Immature natural killer cell (primary cell): ENCODE results near the gene NANS. TPM values are rescaled to one million over a fixed set of nuclear protein-coding genes. Genes with fewer than 3 reads are reported as not detected.

Experiments
- DNase-seq, 3 donors: peaks; one replicate each; pipeline ENCODE4 v3.0.0; 2022; ENCODE audit warnings: mixed read lengths in 1 of 3
- H3K27ac Mint-ChIP-seq, 6 donors: one replicate each; pipeline ENCODE4 v1.8.0; 2020; ENCODE audit warnings: mixed read lengths in 6 of 6, mild to moderate bottlenecking in 5 of 6, inconsistent platforms in 4 of 6, moderate library complexity in 3 of 6
- H3K27me3 Mint-ChIP-seq, 3 donors: one replicate each; pipeline ENCODE4 v1.8.0; 2020 to 2021; ENCODE audit warnings: low read depth in 3 of 3, mild to moderate bottlenecking in 3 of 3, mixed read lengths in 3 of 3, moderate library complexity in 3 of 3, inconsistent platforms in 1 of 3
- H3K36me3 Mint-ChIP-seq, 3 donors: one replicate each; pipeline ENCODE4 v1.8.0; 2020; ENCODE audit warnings: mixed read lengths in 3 of 3, inconsistent platforms in 2 of 3, mild to moderate bottlenecking in 2 of 3
- H3K4me1 Mint-ChIP-seq, 2 donors: one replicate each; pipeline ENCODE4 v1.8.0; 2020; ENCODE audit warnings: inconsistent platforms in 2 of 2, mild to moderate bottlenecking in 2 of 2, mixed read lengths in 2 of 2, moderate library complexity in 1 of 2
- H3K4me3 Mint-ChIP-seq, 5 donors: one replicate each; pipeline ENCODE4 v1.8.0; 2020; ENCODE audit warnings: mild to moderate bottlenecking in 5 of 5, mixed read lengths in 5 of 5, inconsistent platforms in 3 of 5, moderate library complexity in 3 of 5
- H3K9me3 Mint-ChIP-seq, 6 donors: one replicate each; pipeline ENCODE4 v1.8.0; 2020; ENCODE audit warnings: mild to moderate bottlenecking in 6 of 6, mixed read lengths in 6 of 6, inconsistent platforms in 4 of 6, moderate library complexity in 3 of 6
- polyA plus RNA-seq, 3 donors: library from polyadenylated mRNA; unstranded; fragments of 300-500 nt; fragmentation: Illumina TruSeq; gene quantifications; one replicate each; pipeline ENCODE4 v1.2.3, GENCODE V29; 2021

The NANS gene
- polyA plus RNA-seq, 3 donors from 2014 or later, result 21.5 to 41.8 (median 34.1) TPM

GRCh38 chr9:98020476-98021145 lies 35.9 kb upstream of the NANS start:
- H3K9me3 Mint-ChIP-seq, result no peaks in the 10 kb centered on the region
- H3K4me3 Mint-ChIP-seq, result no peak overlapping the region
- no peaks in the 10 kb centered on the region for H3K27me3 Mint-ChIP-seq
- H3K36me3 Mint-ChIP-seq, result peaks cover 3 to 32% (median 13%) of the 10 kb centered on the region in 3 donors
- DNase-seq, result no peak
- no peaks in the 10 kb centered on the region for H3K4me1 Mint-ChIP-seq
- H3K27ac Mint-ChIP-seq, result peak overlapping the region in 2 of 6 donors; percentile 40 to 60

GRCh38 chr9:98021306-98022040 lies 35.1 kb upstream of the NANS start:
- peak overlapping the region in 4 of 6 donors; percentile 27 to 82 (median 54) for H3K27ac Mint-ChIP-seq
- H3K27me3 Mint-ChIP-seq, result peaks cover 0 to 2% (median 0%) of the 10 kb centered on the region in 3 donors
- H3K36me3 Mint-ChIP-seq, result peaks cover 4 to 29% (median 8%) of the 10 kb centered on the region in 3 donors
- no peaks in the 10 kb centered on the region for H3K9me3 Mint-ChIP-seq
- H3K4me1 Mint-ChIP-seq, result no peaks in the 10 kb centered on the region
- H3K4me3 Mint-ChIP-seq, result no peak overlapping the region
- DNase-seq, result no peak

GRCh38 chr9:98022447-98022846 lies 34.1 kb upstream of the NANS start:
- Mint-ChIP-seq H3K9me3 (no peaks in the 10 kb centered on the region), H3K27ac (no peak overlapping the region)
- DNase-seq, result no peak

GRCh38 chr9:98024702-98025101 lies 31.8 kb upstream of the NANS start:
- Mint-ChIP-seq H3K27ac (peak overlapping the region in 1 of 6 donors; percentile 1), H3K27me3 (peaks cover 0 to 2% (median 0%) of the 10 kb centered on the region in 3 donors), H3K9me3 (no peaks in the 10 kb centered on the region), H3K4me3 (no peak overlapping the region), H3K36me3 (peaks cover 7 to 10% (median 7%) of the 10 kb centered on the region in 3 donors), H3K4me1 (no peaks in the 10 kb centered on the region)
- no peak for DNase-seq

More at GRCh38 chr9:98022447-98022846, 34.1 kb upstream of the NANS start:
- Mint-ChIP-seq H3K27me3 (peaks cover 0 to 2% (median 0%) of the 10 kb centered on the region in 3 donors), H3K4me1 (no peaks in the 10 kb centered on the region), H3K36me3 (peaks cover 4 to 23% (median 7%) of the 10 kb centered on the region in 3 donors), H3K4me3 (no peak overlapping the region)

- Mint-ChIP-seq H3K4me3 (no peak overlapping the region), H3K27me3 (peaks cover 2 to 8% (median 3%) of the 10 kb centered on the region in 3 donors), H3K36me3 (peaks cover 0 to 4% (median 3%) of the 10 kb centered on the region in 3 donors), H3K27ac (no peak overlapping the region), H3K4me1 (peaks cover 7 to 8% of the 10 kb centered on the region in 2 donors), H3K9me3 (no peaks in the 10 kb centered on the region)
- DNase-seq, result no peak
Measured at GRCh38 chr9:98031169-98031568, 25.4 kb upstream of the NANS start.

GRCh38 chr9:98031935-98032334 lies 24.6 kb upstream of the NANS start:
- no peak for DNase-seq

GRCh38 chr9:98034593-98035546 lies 21.7 kb upstream of the NANS start:
- DNase-seq, result peak; percentile 79 to 83 (median 81)
- Mint-ChIP-seq H3K27ac (peak overlapping the region in 2 of 6 donors; percentile 24 to 27), H3K36me3 (no peaks in the 10 kb centered on the region), H3K9me3 (no peaks in the 10 kb centered on the region), H3K4me1 (peaks cover 7 to 8% of the 10 kb centered on the region in 2 donors), H3K4me3 (peak overlapping the region in 2 of 5 donors; percentile 27 to 33), H3K27me3 (peaks cover 2 to 8% (median 5%) of the 10 kb centered on the region in 3 donors)

More at GRCh38 chr9:98031935-98032334, 24.6 kb upstream of the NANS start:
- peaks cover 0 to 3% (median 0%) of the 10 kb centered on the region in 3 donors for H3K36me3 Mint-ChIP-seq
- no peak overlapping the region for H3K27ac Mint-ChIP-seq
- H3K4me1 Mint-ChIP-seq, result peaks cover 7 to 8% of the 10 kb centered on the region in 2 donors
- peaks cover 2 to 8% (median 3%) of the 10 kb centered on the region in 3 donors for H3K27me3 Mint-ChIP-seq
- no peak overlapping the region for H3K4me3 Mint-ChIP-seq
- no peaks in the 10 kb centered on the region for H3K9me3 Mint-ChIP-seq

- peaks cover 7 to 8% of the 10 kb centered on the region in 2 donors for H3K4me1 Mint-ChIP-seq
- DNase-seq, result no peak
- H3K4me3 Mint-ChIP-seq, result no peak overlapping the region
- H3K27me3 Mint-ChIP-seq, result peaks cover 0 to 9% (median 8%) of the 10 kb centered on the region in 3 donors
- H3K9me3 Mint-ChIP-seq, result no peaks in the 10 kb centered on the region
- no peaks in the 10 kb centered on the region for H3K36me3 Mint-ChIP-seq
- no peak overlapping the region for H3K27ac Mint-ChIP-seq
Measured at GRCh38 chr9:98037357-98037756, 19.2 kb upstream of the NANS start.

GRCh38 chr9:98038958-98039357 lies 17.6 kb upstream of the NANS start:
- no peaks in the 10 kb centered on the region for H3K36me3 Mint-ChIP-seq
- H3K9me3 Mint-ChIP-seq, result no peaks in the 10 kb centered on the region
- H3K27me3 Mint-ChIP-seq, result peaks cover 0 to 12% (median 8%) of the 10 kb centered on the region in 3 donors
- H3K4me1 Mint-ChIP-seq, result peaks cover 7 to 8% of the 10 kb centered on the region in 2 donors
- no peak for DNase-seq
- H3K4me3 Mint-ChIP-seq, result no peak overlapping the region
- no peak overlapping the region for H3K27ac Mint-ChIP-seq

GRCh38 chr9:98039607-98040017 lies 16.9 kb upstream of the NANS start:
- Mint-ChIP-seq H3K9me3 (no peaks in the 10 kb centered on the region), H3K27me3 (peaks cover 0 to 12% (median 4%) of the 10 kb centered on the region in 3 donors), H3K4me3 (no peak overlapping the region), H3K4me1 (peaks cover 4% of the 10 kb centered on the region in 2 donors), H3K27ac (no peak overlapping the region), H3K36me3 (no peaks in the 10 kb centered on the region)
- no peak for DNase-seq

GRCh38 chr9:98040212-98040611 lies 16.3 kb upstream of the NANS start:
- Mint-ChIP-seq H3K9me3 (no peaks in the 10 kb centered on the region), H3K27ac (no peak overlapping the region), H3K4me1 (peaks cover 4 to 5% of the 10 kb centered on the region in 2 donors), H3K36me3 (peaks cover 0 to 1% (median 0%) of the 10 kb centered on the region in 3 donors), H3K4me3 (no peak overlapping the region), H3K27me3 (peaks cover 0 to 14% (median 0%) of the 10 kb centered on the region in 3 donors)
- DNase-seq, result no peak

GRCh38 chr9:98043915-98044314 lies 12.6 kb upstream of the NANS start:
- no peak overlapping the region for H3K4me3 Mint-ChIP-seq
- no peaks in the 10 kb centered on the region for H3K9me3 Mint-ChIP-seq
- peaks cover 0 to 13% (median 0%) of the 10 kb centered on the region in 3 donors for H3K27me3 Mint-ChIP-seq
- DNase-seq, result no peak
- H3K4me1 Mint-ChIP-seq, result peaks cover 14 to 15% of the 10 kb centered on the region in 2 donors
- H3K27ac Mint-ChIP-seq, result no peak overlapping the region
- peaks cover 0 to 5% (median 0%) of the 10 kb centered on the region in 3 donors for H3K36me3 Mint-ChIP-seq
